Measurements from ENCODE around the gene SAMD4B. TPM values are rescaled to one million over a fixed set of nuclear protein-coding genes. Genes with fewer than 3 reads are reported as not detected.
A peak's percentile ranks its signal among the peaks of the same experiment; 100 is the strongest.

The SAMD4B gene
- total RNA-seq, 1 donor from 2014 or later = 35.9 TPM

DNA sequence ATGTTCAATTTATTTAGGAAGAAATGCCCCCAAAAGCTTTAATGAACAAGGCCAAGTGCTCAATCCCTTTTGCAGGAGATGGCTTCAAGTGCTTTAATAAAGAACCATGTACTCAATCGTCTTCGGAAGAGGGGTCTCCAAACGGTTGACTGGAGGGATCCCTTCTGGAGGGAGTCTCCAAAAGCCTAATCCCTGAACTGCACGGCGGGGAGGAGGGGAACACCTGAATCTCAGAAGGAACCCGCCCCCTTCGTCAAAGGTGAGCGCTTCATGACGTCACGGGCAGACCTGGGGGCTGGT, 48.2 kb downstream of the SAMD4B start:
- no peak for DNase-seq (ENCODE audit: low spot score)

- DNase-seq (ENCODE audit: low spot score) = peak; percentile 100
These were observed 48.7 kb downstream of the SAMD4B start, which contains the start of the genes MED29 and PAF1 for GRCh38 chr19:39390751-39391437. Gene MED29, plus strand, starts transcription at chr19:39391378. Its CDS starts 45 bp downstream, at chr19:39391423. Gene PAF1, minus strand, starts transcription at chr19:39391106. Its CDS starts 242 bp downstream, at chr19:39390864.

DNA sequence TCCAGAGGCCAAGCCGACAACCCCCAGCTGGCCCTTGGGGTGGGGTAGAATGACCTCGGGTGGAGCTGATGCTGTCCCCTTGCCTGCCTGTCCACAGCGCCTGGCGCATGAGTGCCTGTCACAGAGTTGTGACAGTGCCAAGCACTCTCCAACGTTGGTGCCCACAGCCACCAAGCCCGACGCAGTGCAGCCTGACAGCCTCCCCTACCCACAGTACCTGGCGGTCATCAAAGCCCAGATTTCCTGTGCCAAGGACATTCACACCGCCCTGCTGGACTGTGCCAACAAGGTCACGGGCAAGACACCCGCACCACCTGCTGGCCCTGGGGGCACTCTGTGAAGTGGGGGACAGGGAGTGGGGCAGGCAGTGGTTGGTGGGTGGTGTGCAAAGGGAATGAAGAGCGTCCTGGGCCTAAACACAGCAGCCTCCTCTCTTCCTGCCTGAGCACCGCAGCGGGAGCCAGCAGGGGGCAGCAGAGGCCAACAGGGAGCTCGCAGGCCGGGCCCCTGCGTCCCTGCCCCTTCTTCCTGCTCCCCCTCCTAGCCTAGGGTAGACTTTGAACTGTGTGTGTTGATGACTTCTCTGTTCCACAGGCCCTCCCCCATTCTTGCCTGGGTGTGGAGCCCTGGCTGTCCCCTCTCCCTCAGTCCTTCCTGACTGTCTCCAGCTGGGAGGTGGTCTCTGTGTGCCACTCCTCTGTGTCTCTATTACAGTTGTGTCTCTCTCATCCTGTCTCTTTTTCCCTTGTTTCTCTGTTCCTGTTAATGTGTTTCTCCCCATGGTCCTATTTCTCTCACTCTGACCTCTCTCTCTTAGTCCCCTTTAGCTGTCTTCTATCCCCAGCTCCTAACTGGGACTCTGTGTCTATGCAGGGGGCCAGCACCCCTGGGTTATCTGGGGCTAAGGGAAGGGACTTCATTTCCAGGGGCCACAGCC, 55.4 kb downstream of the SAMD4B start:
- peak; percentile 86 for DNase-seq (ENCODE audit: low spot score)

DNA sequence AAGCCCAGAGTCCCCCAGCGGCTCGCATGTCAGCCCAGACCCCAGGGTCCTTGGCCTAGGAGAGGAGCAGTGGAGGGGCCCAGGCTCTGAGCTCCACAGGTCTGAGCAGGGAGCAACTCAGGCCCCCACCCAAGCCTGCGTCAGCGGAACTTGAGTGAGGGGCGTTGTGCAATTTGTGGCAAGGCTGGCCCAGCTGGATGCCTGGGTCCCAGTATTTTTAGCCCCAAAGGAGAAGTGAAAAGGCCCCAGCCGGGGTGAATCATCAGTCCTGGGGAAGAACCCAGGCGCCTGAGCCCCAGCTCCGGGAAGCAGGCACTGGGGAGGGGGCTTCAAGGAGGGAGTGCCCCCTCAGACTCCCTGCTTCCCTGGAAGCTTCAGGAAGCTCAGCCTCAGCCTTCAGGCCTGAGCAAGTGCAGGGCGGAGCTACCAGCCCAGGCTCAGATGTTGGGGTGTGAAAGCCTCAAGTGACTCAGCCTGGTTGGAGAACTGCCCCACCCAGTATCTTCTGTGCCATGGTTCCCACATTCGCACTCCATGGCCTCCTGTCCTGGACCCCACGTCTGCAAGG, 56.2 kb downstream of the SAMD4B start:
- peak; percentile 69 for DNase-seq (ENCODE audit: low spot score)

DNA sequence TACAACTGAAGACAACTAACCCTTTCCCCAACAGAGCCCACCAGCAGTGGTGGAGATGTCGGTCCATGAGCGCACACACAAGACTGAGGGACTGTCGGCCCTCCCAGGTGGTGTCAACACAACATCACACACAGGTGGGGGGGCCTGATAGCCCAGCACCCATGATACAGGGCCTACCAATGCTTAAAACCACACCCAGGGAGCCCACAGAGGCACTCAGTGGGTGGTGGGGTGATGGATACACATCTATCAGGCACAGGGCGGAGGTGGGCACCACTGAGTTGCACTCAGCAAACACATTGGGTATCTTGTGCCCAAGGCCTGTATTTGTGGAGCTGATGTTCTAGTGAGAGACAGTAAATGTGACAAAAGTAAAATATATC, 57.4 kb downstream of the SAMD4B start:
- DNase-seq (ENCODE audit: low spot score) = no peak

GRCh38 chr19:39400061-39400460, 57.8 kb downstream of the SAMD4B start:
- no peak for DNase-seq (ENCODE audit: low spot score)

- no peak for DNase-seq (ENCODE audit: low spot score)
These were observed 58.9 kb downstream of the SAMD4B start for GRCh38 chr19:39401070-39401548.

DNA sequence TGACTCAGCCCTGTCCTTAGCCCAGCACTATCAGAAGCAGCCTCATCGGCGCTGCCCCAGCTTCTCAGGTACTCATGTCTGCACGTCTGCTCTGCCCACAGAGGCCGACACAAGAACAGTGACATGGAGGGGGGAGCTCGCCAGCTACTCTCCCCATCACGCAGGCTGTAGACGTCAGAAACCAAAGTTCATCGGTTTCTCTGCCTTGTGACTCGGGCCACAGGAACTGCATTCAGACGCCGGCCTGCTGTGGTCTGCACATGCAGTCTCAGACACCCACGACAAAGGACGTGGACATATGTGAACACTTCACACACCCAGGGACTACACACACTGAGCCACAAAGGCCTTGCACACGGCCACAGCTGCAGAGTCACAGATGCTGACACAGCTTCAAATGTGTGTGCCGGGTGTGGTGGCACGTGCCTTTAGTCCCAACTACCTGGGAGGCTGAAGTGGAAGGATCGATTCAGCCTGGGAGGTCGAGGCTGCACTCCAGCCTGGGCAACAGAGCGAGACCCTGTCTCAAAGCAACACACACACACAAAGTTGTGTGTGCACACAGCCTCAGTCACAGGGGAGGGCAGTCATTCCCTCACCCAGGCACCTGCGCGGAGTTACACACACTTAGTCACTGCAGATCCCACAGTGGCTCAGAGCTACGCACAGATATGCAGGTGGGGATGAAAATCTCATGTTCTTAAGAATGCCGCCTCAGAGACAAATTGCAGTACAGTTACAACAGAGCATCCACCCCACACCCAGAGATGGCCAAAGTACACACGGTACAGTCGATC, 59.5 kb downstream of the SAMD4B start:
- DNase-seq (ENCODE audit: low spot score) = no peak

- peak; percentile 93 for DNase-seq (ENCODE audit: low spot score)
These were observed 60.4 kb downstream of the SAMD4B start for GRCh38 chr19:39402346-39403300.

- peak; percentile 98 for DNase-seq (ENCODE audit: low spot score)
These were observed 61.4 kb downstream of the SAMD4B start for GRCh38 chr19:39403331-39404312.

DNA sequence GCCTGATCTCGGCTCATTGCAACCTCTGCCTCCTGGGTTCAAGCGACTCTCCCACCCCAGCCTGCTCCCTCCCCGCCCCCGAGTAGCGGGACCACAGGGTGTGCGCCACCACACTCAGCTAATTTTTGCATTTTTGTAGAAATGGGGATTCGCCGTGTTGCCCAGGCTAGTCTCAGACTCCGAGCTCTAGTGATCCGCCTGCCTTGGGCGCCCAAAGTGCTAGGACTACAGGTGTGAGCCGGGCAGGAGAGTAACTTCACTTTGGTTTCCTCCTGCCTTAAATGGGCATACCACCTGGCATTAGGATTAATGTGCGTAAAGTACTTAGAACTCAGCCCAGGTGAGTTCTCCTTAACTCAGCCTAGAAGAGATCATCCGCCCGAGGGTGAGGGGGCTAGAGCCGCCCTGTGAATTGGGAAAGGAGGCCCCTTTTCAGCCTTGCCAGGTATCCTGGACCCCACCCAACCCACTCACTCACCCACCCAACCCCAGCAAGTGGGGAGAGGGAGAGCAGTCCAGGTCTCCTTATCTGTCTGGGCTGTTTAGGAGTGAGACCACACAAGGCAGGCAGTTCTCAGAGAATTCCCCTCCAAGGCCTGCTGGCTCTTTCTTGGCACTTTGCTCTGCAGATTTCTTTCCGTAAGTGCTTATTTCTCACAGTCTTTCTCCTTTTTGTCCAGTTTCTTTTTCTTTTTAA, 63.2 kb downstream of the SAMD4B start:
- DNase-seq (ENCODE audit: low spot score) = no peak

DNA sequence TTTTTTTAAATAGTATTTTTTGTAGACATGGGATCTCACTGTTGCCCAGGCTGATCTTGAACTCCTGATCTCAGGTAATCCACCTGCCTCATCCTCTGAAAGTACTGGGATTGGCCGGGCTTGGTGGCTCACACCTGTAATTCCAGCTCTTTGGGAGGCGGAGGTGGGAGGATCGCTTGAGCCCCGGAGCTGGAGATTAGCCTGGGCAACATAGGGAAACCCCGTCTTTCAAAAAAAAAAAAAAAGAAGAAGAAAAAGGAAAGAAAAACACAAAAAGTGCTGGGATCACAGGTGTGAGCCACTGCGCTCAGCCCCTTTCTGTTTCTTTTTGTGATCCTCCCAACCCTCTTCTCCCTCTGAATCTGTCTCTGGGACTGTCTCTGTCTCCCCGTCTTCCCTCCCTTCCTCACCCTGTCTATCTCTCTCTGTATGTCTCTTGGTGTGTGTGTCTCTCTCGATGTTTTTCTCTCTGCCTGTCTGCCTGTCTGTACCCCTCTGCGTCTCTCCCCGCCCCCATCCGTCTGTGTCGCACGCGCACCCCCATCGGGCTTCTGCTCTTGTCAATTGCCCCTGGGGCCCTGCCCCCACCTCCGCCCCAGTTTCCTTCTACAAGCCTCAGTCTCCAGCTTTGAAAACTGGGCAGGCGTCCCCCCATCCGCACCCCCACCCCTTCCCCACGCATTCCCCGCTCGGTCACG, 63.9 kb downstream of the SAMD4B start:
- DNase-seq (ENCODE audit: low spot score) = no peak

DNA sequence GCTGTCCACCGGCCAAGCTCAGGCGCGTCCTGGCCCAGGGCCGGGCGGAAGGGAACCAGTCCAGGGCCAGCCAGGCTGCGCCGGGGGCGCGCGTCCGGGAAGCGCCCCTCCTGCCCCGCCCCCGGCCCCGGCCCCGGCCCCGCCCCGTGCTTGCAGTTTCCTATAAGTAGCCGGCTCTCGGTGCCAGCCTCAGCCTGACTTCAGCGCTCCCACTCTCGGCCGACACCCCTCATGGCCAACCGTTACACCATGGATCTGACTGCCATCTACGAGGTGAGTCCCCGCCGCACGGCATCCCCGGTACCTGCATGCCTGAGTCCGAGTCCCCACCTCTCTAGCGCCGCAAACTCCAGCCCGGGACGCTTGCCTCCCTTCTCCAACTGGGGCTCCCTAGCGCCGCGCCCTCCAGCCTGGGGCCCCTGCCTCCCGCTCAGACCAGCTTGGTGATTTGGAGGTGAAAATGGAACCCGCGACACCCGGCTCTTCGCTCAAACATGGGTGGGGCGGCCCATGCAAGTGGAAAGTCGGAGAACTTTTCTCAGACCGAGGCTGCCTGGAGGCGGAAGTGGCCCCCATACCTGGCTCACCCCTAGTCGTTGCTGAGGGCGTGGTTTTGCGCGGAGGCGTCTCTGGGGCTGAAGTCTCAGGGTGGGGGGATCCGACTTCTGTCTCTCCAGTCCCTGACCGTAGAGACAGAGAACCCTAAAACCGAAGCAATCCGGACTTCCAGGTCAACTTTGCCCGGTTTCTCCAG, 64.6 kb downstream of the SAMD4B start, which contains the start of gene ZFP36:
Gene ZFP36 (plus strand): TSS at position 192 of the 754 bp plus-strand sequence. CDS start 58 bp downstream, at position 250.
- DNase-seq (ENCODE audit: low spot score) = peak; percentile 85

- no peak for DNase-seq (ENCODE audit: low spot score)
These were observed 65.1 kb downstream of the SAMD4B start for GRCh38 chr19:39407410-39407659.

DNA sequence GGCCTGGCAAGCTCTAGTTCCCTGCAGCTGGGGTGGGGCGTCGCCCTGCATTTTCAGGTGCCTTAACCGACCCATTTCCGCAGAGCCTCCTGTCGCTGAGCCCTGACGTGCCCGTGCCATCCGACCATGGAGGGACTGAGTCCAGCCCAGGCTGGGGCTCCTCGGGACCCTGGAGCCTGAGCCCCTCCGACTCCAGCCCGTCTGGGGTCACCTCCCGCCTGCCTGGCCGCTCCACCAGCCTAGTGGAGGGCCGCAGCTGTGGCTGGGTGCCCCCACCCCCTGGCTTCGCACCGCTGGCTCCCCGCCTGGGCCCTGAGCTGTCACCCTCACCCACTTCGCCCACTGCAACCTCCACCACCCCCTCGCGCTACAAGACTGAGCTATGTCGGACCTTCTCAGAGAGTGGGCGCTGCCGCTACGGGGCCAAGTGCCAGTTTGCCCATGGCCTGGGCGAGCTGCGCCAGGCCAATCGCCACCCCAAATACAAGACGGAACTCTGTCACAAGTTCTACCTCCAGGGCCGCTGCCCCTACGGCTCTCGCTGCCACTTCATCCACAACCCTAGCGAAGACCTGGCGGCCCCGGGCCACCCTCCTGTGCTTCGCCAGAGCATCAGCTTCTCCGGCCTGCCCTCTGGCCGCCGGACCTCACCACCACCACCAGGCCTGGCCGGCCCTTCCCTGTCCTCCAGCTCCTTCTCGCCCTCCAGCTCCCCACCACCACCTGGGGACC, 65.6 kb downstream of the SAMD4B start:
- DNase-seq (ENCODE audit: low spot score) = peak; percentile 59

DNA sequence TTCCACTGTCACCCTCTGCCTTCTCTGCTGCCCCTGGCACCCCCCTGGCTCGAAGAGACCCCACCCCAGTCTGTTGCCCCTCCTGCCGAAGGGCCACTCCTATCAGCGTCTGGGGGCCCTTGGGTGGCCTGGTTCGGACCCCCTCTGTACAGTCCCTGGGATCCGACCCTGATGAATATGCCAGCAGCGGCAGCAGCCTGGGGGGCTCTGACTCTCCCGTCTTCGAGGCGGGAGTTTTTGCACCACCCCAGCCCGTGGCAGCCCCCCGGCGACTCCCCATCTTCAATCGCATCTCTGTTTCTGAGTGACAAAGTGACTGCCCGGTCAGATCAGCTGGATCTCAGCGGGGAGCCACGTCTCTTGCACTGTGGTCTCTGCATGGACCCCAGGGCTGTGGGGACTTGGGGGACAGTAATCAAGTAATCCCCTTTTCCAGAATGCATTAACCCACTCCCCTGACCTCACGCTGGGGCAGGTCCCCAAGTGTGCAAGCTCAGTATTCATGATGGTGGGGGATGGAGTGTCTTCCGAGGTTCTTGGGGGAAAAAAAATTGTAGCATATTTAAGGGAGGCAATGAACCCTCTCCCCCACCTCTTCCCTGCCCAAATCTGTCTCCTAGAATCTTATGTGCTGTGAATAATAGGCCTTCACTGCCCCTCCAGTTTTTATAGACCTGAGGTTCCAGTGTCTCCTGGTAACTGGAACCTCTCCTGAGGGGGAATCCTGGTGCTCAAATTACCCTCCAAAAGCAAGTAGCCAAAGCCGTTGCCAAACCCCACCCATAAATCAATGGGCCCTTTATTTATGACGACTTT, 66.4 kb downstream of the SAMD4B start:
- no peak for DNase-seq (ENCODE audit: low spot score)
